Nephron progenitor cell (in vitro differentiated cells): ENCODE measurements around the gene INTS1.
A peak's percentile ranks its signal among the peaks of the same experiment; 100 is the strongest.

Experiments used
- DNase-seq: peaks from one replicate; pipeline ENCODE4 v3.0.0; 2021
- H3K27ac Mint-ChIP-seq: 2 replicates; pipeline ENCODE4 v1.8.0; 2021; ENCODE audit warnings: mild to moderate bottlenecking, moderate library complexity, mixed read lengths
- H3K27me3 Mint-ChIP-seq: 2 replicates; pipeline ENCODE4 v1.8.0; 2021; ENCODE audit warnings: mild to moderate bottlenecking, low read depth, mixed read lengths; ENCODE audit not compliant: poor library complexity
- H3K36me3 Mint-ChIP-seq: 2 replicates; pipeline ENCODE4 v1.8.0; 2021; ENCODE audit warnings: low read depth, mixed read lengths
- H3K4me1 Mint-ChIP-seq: 2 replicates; pipeline ENCODE4 v1.8.0; 2021; ENCODE audit warnings: mixed read lengths
- H3K4me3 Mint-ChIP-seq: 2 replicates; pipeline ENCODE4 v1.8.0; 2021; ENCODE audit warnings: mild to moderate bottlenecking, moderate library complexity, mixed read lengths
- H3K9me3 Mint-ChIP-seq: 2 replicates; pipeline ENCODE4 v1.8.0; 2021; ENCODE audit warnings: mild to moderate bottlenecking, moderate library complexity, mixed read lengths
- CTCF ChIP-seq: fragments of 200-600 bp; sonication (generic); IDR thresholded peaks from 2 replicates; pipeline ENCODE4 v1.5.0; 2021; ENCODE audit warnings: antibody characterized with exemption

INTS1 gene

GRCh38 chr7:1479287-1479686 is 24.9 kb downstream of the INTS1 start:
- peaks cover 10% of the 10 kb centered on the region for H3K36me3 Mint-ChIP-seq
- no peak overlapping the region for H3K4me3 Mint-ChIP-seq
- DNase-seq, result no peak
- no peak overlapping the region for H3K27ac Mint-ChIP-seq
- no peaks in the 10 kb centered on the region for H3K9me3 Mint-ChIP-seq
- no peak for TF ChIP-seq CTCF
- no peaks in the 10 kb centered on the region for H3K27me3 Mint-ChIP-seq
- no peaks in the 10 kb centered on the region for H3K4me1 Mint-ChIP-seq

DNA sequence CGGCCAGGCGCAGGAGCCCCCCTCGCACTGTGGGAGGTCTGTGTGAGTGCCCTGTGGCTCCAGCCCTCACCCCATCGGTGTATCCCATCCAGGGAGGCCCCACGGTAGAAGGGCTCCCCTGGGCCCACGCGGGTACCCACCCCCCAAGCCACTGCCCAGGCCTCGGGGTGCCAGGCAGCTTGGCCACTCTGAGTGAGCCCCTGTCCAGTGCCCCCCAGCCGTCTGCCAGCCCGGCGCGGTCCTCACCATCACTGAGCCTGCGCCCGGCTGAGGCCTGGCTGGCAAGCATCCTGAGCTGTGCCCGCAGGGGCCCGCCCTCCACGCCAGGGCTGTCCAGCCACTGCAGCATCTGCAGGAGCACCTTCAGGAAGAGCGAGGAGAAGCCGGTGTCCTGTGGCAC is 25.7 kb downstream of the INTS1 start:
- no peak overlapping the region for H3K27ac Mint-ChIP-seq
- H3K36me3 Mint-ChIP-seq, result peaks cover 14% of the 10 kb centered on the region
- H3K4me1 Mint-ChIP-seq, result no peaks in the 10 kb centered on the region
- H3K4me3 Mint-ChIP-seq, result no peak overlapping the region
- DNase-seq, result no peak
- H3K27me3 Mint-ChIP-seq, result no peaks in the 10 kb centered on the region
- no peak for TF ChIP-seq CTCF
- no peaks in the 10 kb centered on the region for H3K9me3 Mint-ChIP-seq

GRCh38 chr7:1476859-1477258 is 27.3 kb downstream of the INTS1 start:
- no peak for TF ChIP-seq CTCF
- Mint-ChIP-seq H3K4me1 (no peaks in the 10 kb centered on the region), H3K4me3 (no peak overlapping the region), H3K36me3 (peaks cover 16% of the 10 kb centered on the region), H3K27ac (no peak overlapping the region), H3K9me3 (no peaks in the 10 kb centered on the region), H3K27me3 (no peaks in the 10 kb centered on the region)
- DNase-seq, result no peak

DNA sequence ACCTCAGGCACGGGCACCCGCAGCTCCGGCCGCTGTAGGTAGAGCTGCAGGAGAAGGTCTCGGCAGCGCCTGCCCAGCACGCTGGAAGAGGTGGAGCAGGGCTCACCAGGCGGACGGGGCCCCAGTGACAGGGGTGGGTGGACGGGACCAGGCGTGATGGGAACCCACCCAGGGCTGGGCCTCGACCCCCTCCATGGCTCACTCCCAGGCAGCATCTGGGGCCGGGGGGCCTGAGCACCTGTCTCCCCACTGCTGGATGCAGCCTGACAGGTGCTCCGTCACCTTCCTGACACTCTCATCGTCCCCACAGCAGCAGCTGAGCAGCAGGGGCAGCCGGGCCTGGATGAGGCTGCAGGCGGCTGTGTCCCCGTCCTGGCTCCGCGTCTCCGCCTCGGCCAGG is 28.2 kb downstream of the INTS1 start:
- Mint-ChIP-seq H3K4me1 (no peaks in the 10 kb centered on the region), H3K27me3 (no peaks in the 10 kb centered on the region), H3K4me3 (no peak overlapping the region), H3K36me3 (peaks cover 15% of the 10 kb centered on the region), H3K9me3 (no peaks in the 10 kb centered on the region), H3K27ac (no peak overlapping the region)
- no peak for DNase-seq
- TF ChIP-seq CTCF, result no peak

GRCh38 chr7:1475393-1475792 is 28.8 kb downstream of the INTS1 start:
- Mint-ChIP-seq H3K27me3 (no peaks in the 10 kb centered on the region), H3K4me3 (no peak overlapping the region), H3K4me1 (no peaks in the 10 kb centered on the region), H3K36me3 (peaks cover 15% of the 10 kb centered on the region), H3K9me3 (no peaks in the 10 kb centered on the region), H3K27ac (no peak overlapping the region)
- DNase-seq, result no peak
- no peak for TF ChIP-seq CTCF

- Mint-ChIP-seq H3K27ac (peak overlapping the region; percentile 29), H3K4me3 (no peak overlapping the region), H3K27me3 (no peaks in the 10 kb centered on the region), H3K9me3 (no peaks in the 10 kb centered on the region), H3K4me1 (peaks cover 1% of the 10 kb centered on the region), H3K36me3 (peaks cover 15% of the 10 kb centered on the region)
- TF ChIP-seq CTCF, result no peak
- DNase-seq, result no peak
These were observed 29.5 kb downstream of the INTS1 start for GRCh38 chr7:1474736-1475135.
